SK-N-SH (cell line): ENCODE data around the gene TACR3.

ENCODE experiments used
- EZH2phosphoT487 ChIP-seq: fragments of 200-600 bp; sonication (generic); IDR thresholded peaks from 2 replicates; pipeline ENCODE4 v1.6.1; 2017; ENCODE audit warnings: low read depth, mixed run types, mild to moderate bottlenecking, antibody characterized with exemption, moderate library complexity, borderline replicate concordance
- FOXJ3 ChIP-seq: sonication (generic); formaldehyde crosslinking; IDR thresholded peaks from 2 replicates; pipeline ENCODE4 v1.5.1; 2020; ENCODE audit warnings: mild to moderate bottlenecking, missing genetic modification reagents
- TF ChIP-seq, protein P1 (sequence below): fragments of 200-600 bp; sonication (generic); IDR thresholded peaks from 2 replicates; pipeline ENCODE4 v1.6.1; 2017; ENCODE audit warnings: antibody characterized with exemption, mild to moderate bottlenecking, moderate library complexity
- TF ChIP-seq, protein P2 (sequence below): IDR thresholded peaks from 2 replicates; pipeline ENCODE4 v1.4.0; 2012; ENCODE audit warnings: low read depth

DNA sequence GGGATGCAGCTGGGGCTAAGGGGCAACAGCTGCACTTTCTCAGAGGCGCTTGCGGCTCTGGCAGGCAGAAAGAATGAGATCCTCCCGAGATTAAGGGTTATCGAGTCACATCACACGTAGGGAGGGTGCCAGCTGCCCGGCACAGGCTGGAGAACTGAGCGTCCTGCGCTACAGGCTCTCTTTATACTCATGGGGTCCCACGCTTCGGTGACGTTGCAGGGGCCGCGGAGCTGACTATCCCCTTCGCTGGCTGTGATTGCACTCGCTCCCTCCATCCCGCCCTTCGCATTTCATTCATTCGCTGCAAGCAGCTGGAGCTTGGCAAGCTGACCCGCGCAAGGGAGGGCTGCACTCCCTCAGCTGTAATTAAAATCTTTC lies at the start of gene TACR3:
- TF ChIP-seq, protein P1, sequence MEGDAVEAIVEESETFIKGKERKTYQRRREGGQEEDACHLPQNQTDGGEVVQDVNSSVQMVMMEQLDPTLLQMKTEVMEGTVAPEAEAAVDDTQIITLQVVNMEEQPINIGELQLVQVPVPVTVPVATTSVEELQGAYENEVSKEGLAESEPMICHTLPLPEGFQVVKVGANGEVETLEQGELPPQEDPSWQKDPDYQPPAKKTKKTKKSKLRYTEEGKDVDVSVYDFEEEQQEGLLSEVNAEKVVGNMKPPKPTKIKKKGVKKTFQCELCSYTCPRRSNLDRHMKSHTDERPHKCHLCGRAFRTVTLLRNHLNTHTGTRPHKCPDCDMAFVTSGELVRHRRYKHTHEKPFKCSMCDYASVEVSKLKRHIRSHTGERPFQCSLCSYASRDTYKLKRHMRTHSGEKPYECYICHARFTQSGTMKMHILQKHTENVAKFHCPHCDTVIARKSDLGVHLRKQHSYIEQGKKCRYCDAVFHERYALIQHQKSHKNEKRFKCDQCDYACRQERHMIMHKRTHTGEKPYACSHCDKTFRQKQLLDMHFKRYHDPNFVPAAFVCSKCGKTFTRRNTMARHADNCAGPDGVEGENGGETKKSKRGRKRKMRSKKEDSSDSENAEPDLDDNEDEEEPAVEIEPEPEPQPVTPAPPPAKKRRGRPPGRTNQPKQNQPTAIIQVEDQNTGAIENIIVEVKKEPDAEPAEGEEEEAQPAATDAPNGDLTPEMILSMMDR: no peak
- TF ChIP-seq, protein P2, sequence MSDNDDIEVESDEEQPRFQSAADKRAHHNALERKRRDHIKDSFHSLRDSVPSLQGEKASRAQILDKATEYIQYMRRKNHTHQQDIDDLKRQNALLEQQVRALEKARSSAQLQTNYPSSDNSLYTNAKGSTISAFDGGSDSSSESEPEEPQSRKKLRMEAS: no peak
- no peak for TF ChIP-seq FOXJ3 (CRISPR knock-in tag)
- TF ChIP-seq EZH2phosphoT487: no peak
